CD4-positive, alpha-beta T cell treated with Interleukin-4 for 1 hour (primary cell): ENCODE results near the gene APLP2.
"Not testable (repeated sequence)": the region's sequence is repeated elsewhere in the genome, so short reads cannot be mapped to it uniquely, and the experiment has no call there.

Experiments used
- DNase-seq, 2 donors: peaks; one replicate each; pipeline ENCODE4 v3.0.0-alpha.2; 2020 to 2022

APLP2 gene

DNA sequence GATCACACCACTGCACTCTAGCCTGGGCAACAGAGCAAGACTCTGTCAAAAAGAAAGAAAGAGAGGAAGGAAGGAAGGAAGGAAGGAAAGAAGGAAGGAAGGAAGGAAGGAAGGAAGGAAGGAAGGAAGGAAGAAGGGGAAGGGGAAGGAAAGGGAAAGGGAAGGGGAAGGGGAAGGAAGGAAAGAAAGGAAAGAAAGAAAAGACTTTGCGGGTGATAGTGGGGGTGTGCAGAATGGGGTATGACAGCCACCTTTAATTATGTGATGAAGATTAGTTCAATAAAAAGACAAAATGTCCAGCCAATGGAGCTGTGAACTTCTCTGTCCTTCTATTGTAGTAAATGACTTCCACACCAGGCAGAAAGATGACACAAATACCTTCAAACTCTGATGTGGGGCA lies 8.7 kb upstream of the APLP2 start:
- DNase-seq: no peak

DNA sequence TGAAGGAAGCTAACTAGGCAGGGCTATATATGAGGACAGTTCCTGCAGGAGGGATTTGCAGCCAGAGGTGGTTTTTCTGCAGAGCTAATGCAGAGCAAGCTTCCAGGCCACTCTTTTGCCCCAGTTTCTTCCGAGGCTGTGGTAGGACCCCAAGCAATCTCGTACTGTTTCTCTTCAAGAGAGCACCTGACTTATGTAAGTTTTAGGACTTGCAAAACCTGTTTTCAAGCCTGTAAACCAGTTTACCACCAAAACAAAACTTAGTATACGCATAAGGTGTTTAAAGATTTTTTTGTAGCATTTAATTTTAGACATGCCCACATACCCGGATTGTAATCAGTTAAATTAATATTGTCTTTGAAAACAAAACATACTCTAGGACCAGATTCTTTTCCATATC lies 7.7 kb upstream of the APLP2 start:
- DNase-seq: no peak

DNA sequence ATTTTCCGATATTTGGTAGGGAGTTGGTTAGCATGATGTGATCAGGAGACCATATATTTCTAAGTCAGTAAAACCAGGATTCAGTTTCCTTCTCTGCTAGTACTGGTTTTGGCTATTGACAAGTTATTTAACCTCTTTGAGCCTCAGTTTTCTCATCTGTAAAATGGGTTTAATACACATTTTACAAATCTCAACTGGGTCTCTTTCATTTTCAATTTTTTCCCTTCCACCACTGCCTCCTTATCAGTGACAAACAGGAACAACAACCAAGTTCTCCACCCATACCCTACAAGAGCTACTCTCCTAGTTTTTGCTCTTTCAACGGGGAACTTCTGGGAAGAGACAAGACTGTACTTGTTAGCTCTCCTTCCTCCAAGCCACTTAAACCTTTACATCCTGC lies 6.2 kb upstream of the APLP2 start:
- no peak for DNase-seq

DNA sequence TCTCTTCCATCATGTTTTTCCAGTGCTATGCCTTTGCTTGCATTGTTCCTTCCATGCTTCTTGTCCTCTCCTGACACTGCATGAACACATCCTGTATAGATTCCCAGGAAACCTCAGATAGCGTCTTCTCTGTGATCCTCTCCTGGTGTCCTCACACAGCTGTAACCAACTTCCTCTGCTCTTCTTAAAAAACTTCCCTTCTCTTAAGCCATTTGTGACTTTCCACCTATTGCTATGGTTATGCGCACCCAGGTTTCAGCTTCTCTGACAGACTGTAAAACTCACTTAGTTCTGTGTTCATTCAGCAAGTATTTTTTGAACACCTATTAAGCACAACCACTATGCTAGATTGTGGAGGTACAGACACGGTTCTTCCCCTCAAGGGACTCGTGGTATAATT lies 5.1 kb upstream of the APLP2 start:
- DNase-seq: no peak

DNA sequence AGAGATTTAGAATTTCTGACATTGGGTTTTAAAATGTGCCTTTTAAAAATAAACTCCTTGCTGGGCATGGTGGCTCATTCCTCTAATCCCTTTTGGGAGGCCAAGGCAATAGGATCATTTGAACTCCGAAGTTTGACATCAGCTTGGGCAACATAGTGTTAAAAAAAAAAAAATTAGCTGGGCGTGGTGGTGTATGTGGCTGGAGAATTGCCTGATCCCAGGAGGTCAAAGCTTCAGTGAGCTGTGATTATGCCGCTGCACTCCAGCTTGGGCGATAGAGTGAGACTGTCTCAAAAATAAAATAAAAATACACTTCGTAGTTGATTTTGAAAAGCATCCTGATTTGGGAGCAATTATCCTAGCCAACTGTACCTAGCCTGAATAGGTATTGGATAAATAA lies 3.4 kb upstream of the APLP2 start:
- DNase-seq: no peak

DNA sequence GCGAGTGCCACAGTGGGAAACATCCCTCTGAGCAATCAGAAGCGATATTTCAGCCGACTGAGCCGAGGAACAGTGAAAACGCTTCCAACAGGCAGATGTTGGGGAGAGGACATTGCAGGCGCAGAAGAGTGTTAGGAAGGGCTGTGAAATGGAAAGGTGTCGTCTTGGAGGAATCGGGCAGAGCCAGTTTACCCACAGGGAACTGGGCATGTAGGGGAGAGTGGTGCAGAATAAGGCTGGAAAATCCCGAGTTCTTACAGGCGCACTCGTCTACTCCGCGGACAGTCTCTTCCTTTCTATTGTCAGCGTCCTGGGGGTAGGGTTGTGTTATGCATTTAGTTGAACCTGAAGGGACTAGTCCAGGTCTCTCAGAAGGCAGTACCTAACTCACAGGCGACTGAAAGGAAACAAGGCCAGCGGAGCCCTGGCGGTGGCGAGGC lies 1.1 kb upstream of the APLP2 start:
- DNase-seq: no peak

DNA sequence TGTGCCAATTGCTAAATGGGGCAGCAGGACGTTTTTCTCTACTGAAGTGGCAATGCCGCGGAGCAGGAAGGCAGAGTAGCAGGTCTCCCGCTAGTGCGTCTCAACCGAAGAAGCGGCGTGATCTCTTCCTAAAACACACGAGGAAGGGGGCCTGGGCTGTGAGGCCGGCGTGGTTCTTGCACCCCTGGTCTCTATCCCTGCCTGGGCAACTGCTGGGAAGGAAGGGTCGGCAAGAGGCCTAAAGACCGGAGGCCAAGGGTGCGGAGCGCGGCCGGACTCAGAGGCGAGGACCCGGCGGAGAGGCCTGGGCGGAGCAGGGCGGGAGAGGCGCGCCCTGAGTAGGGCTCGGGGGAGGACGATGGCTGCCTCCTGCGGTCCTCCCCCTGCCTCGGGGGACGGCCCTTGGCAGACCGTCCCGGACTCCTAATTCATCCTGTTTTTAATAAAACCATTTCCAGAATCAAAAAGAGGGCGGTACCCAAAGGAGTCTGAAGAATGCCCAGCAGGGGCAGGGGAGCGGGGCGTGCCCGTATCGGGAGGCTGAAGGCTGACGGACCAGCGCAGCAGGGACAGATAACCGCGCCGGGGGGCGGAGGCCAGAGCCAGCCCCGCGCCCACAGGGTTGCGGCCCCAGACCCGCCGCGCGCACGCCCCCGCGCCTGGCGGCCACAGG lies 572 bp upstream of the APLP2 start:
- peak; percentile 51 to 80 for DNase-seq

DNA sequence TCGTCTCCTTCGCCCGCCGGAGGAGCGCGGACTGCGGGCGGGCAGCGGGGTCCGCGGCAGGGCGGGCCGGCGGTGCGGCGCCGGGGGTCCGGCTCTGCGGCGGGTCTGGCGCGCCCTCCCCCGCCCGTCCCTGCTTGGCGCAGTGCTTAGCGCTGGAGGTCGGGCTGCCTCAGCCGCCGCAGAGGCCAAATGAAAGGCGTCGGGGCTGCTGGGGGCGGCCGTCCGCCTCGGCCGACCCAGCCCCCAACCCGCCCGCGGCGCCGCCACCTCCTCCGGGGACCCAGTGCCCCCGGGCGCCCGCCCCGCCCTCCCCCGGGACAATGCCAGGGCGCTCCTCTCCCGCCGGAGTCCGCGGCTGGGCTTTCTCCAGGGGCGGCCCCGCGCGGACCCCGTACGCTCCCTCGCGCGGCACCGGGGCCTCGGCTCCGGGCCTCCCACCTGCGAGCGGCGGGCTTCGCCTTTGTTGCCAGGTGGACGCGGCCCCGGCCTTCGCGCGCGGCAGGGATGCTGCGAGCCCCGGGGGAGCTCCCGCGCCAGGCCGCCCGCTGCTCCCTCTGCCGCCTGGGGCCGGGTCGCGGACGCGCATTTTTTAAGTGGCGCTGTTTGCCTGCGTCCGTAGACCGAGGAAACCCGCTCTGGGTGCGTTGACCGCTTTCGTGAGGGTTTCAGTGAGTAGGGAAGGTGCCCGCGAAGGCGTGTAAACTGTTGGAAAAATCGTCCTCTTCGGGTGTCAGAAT lies 583 bp downstream of the APLP2 start:
- peak in 1 of 2 donors; percentile 47 for DNase-seq

DNA sequence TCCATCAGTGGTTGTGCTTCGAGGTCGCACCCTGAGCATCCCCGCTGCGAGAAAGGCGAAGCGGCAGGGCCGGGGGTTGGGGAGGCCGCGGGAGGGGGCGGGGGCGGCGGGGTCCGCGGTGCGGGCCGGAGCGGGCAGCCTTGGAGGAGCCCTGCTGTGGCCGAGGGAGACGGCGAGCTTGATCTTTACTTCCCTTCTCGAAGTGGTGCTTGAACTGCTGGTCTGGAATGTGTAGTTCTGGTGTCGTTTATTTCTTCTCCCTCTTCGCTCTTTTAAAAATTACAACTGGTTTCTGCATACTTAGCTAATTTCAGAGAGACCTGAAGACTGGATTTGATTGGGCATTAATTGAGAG lies 1.1 kb downstream of the APLP2 start:
- no peak for DNase-seq

DNA sequence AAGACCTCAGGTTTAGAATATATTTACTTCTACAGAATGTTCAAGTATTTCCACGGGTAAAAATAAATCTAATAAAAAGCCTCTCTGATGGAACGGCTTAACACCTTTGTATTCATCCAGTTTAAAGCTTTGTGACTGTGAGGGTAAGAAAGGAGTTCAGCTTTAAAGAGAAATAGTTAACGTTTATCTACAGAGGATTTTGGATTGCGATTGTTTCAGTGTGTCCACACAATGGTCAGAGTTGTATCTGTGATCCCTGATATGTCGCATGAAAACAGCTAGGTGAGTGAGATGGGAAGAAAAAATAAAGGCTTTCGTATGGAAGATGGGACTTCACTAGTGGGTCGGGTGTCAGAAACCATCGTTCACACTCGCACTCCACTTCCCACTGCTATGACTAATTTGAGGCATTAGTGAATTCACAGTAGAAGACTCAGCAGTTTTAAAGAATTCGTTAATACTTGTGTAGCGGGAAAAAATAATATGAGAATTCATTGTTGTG lies 1.6 kb downstream of the APLP2 start:
- DNase-seq: no peak

DNA sequence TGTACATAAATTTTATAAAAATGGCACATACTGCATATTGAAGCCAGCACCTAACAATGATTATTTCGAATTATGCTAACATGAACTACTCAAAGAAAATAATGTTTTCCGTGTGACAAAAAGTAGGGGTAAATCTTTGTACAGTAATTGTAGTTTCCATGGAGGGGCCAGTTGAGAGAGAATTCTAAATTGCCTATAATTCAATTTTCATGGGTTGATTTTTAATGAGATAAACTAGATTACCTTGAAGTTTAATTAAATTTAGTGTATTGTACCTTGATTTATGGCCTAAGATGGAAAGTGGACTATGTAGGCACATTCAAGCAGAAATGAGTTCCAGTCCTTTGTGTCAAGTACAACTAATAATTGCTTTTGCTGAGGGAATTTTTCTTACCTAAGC lies 5.0 kb downstream of the APLP2 start:
- no peak for DNase-seq

DNA sequence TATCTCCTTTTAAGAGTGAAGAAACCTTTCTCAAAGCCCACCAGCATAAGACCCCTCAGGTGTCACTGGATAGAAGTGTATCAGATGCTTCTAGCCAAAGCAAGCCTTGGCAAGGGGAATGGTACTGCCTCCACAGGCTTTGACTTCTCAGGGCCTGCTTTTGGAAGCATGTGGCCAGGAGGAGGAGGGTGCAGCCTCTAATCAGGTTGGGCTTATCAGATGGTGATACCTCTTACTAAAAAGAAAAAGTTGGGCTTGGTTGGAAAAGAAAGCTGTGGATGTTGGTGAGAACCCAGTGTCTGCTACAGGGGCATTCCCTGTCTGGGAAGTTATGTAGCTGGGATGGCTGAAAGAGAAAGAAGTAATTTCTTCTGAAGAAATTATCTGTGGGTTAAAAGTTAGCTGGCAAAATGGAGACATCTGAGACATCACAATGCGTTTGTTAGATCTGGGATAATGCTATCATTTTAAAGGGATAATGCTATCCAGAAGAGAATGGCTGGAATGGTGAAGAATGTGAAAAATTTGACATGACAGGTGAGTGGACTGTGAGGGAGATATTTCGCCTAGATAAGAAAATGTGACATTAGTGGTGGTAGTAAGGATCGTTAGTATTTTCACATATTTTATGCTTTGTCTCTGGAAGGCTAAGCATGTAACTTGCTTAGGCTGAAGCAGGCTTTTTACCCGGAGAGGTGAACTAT lies 7.2 kb downstream of the APLP2 start:
- DNase-seq: no peak

DNA sequence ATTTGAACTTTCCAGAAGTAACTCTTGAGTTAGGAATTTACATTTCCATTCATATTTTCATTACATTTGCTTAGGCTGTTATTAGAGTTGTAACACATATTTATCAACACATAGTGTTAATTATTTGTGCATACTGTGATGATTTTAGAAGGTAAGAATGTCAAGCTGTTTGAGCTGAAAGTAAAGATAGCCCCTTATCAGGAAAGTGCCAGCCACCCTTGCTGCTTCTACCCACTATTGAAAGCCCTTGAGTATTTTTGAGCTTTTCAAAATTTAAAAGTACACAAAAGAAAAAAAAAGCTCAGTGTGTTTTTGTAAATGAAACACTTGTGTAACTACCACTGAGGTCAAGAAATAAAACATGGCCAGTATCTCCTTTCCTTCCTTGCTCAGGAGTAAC lies 8.0 kb downstream of the APLP2 start:
- DNase-seq: no peak

DNA sequence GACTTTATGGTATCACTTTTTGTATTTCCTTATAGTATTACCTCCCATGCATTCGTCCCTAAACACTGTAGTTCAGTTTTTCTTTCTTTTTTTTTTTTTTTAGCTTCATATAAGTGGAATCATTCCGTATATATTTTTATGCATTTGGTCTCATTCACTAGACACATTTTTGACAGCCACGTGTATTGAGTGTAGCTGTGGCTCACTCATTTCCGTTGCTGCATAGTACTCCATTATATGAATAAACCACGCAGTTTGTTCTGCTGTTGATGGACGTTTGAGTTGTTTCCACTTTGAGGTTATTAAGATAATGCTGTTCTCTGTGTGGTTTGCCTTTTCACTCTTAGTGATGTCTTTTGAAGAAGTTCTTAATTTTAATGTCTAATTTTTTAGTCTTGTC lies 8.4 kb downstream of the APLP2 start:
- DNase-seq: no peak

DNA sequence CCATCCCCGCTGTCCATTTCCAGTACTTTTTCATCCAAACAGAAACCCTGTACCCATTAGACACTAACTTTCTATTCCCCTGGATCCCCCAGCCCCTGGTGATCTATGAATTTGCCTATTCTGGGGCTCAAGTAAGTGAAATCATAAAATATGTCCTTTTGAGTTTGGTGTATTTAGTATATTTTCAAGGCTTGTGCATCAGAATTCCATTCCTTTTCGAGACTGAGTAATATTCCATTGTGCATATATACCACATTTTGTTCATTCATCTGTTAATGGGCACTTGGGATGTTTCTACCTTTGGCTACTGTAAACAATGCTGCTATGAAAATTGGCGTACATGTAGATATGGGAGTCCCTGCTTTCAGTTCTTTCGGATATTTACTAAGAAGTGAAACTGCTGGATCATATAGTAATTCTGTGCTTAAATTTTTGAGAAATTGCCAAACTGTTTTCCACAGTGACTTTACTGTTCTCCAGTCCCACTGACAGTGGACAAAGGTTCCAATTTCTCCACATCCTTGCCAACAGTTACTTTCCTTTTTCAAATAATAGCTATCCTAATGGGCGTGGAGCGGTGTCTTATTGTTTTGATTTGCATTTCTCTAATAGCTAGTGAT lies 16.1 kb downstream of the APLP2 start:
- DNase-seq: no peak

DNA sequence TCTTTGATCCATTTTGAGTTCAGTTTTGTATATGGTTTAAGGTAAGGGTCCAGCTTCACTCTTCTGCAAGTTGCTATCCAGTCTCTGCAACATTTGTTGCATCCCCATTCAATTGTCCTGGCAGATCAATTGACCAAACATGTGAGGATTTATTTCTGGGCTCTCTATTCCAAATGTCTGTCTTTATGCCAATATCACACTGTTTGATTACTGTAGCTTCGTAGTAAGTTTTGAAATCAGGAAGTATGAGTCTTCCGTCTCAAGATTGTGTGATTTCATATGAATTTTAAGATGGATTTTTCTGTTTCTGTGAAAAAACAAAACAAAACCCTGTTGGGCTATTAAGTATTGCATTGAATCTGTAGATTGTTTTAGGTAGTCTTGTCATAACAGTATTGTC lies 17.0 kb downstream of the APLP2 start:
- DNase-seq: no peak

DNA sequence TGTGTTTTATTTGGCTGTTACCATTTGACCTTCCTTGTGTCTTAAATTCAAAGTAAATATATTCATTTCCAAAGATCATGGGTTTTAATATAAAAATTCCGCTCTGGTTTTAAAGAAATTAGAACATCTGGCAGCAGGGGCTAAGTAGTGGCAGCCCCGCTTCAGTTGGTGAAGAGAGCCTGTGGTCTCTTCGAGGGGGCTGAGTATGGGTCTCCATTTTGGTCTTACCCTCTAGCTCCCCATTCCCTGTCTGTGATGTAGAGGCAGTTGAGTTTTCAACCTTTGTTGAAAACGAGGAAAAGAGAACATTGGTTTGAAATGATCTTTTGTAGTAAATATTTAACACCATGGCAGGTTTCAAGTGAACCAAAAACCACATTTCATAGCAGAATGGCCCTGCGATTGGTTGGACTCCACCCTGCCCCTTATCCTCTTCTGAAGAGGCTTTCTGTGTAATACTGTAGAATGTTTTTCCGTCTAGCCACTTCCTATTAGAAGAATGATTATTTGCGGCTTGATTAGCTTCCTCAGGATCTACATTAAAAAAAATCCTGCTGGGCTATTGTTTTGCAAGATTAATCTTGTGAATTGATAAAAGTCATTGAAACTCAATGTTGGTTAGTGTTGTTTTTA lies 17.7 kb downstream of the APLP2 start:
- peak in 1 of 2 donors; percentile 16 for DNase-seq

DNA sequence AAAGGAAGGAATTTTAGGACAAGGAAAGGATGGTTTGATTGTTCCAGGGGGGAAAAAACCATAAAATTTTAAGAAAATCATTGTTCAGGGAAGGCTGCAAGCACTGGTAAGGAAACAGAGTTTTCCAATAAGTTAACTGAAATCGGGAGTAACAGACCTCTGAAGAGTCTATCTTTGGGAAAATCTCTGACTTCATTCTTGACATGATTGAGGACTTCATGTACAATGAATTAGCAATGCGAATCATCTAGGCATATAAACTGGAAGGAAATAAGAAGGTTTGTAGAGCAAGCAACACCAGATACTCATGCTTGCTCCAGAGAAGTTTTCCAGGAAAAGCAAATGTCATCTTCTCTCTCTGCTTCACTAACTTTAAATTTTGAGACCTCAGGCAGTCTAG lies 18.5 kb downstream of the APLP2 start:
- DNase-seq: no peak

DNA sequence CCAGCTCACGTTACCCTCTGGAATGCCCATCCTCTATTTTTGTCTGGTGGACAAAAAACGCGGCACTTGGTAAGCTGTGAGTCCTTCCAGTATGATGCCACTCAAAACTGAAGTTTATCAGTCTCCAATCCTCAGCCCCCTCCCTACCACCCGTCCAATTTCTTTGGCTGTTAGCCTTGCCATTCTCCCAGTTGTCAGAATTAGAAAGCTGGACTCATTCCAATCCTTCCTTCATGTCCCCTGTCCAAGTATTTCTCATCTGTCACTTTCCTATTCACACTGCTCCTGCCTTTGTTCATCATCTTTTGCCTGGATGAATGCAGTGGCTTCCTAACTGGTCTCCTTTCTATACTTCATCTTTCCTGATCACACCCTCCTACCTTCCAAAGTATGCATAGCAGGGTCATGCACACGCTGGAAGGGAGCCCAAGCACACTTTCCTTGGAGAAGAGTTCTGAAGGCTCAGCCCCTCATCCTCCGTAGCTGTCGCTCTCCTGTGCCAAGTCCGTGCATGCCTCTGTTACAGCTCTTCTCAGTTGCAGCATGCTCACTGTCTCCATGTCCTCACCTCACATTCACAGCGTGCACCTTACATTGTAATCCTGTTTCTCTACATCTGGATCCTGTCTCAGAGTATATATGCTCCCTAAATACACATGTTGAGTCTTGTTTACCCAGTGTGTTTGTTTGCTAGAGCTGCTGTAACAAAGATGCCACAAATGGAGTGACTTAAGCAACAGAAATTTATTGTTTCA lies 19.4 kb downstream of the APLP2 start:
- no peak for DNase-seq

DNA sequence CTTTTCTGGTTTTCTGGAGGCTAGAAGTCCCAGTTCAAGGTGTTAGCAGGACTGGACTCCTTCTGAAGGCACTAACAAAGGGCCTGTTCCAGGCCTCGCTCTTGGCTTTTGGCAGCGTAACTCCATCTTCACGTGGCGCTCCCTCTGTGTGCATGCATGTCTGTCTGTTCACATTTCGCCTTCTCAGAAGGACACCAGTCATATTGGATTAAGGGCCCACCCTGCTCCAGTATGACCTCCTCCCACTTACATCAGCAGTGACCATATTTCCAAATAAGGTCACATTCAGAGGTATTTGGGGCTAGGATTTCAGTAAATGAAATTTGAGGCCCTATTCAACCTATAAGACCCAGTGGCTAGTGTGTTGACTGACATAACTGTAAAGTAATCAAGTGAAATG lies 20.0 kb downstream of the APLP2 start:
- DNase-seq: no peak

DNA sequence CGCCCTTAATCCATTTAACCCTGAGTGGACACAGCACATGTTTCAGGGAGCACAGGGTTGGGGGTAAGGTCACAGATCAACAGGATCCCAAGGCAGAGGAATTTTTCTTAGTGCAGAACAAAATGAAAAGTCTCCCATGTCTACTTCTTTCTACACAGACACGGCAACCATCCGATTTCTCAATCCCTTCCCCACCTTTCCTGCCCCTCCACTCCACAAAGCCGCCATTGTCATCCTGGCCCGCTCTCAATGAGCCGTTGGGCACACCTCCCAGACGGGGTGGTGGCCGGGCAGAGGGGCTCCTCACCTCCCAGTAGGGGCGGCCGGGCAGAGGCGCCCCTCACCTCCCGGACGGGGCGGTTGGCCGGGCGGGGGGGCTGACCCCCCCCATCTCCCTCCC lies 20.8 kb downstream of the APLP2 start:
- DNase-seq: not testable (repeated sequence)

DNA sequence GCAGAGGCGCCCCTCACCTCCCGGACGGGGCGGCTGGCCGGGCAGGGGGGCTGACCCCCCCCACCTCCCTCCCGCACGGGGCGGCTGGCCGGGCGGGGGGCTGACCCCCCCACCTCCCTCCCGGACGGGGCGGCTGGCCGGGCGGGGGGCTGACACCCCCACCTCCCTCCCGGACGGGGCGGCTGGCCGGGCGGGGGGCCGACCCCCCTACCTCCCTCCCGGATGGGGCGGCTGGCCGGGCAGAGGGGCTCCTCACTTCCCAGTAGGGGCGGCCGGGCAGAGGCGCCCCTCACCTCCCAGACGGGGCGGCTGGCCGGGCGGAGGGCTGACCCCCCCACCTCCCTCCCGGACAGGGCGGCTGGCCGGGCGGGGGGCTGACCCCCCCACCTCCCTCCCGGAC lies 21.5 kb downstream of the APLP2 start:
- not testable (repeated sequence) for DNase-seq
